ENCODE data around the gene RGMA. TPM values are rescaled to one million over a fixed set of nuclear protein-coding genes. Genes with fewer than 3 reads are reported as not detected.

The RGMA gene
- total and polyA plus RNA-seq, 10 of the 15 experiments (the other 5 are each of a cell fraction or from before 2014, with no cell fraction given): not detected

- Histone ChIP-seq H2AFZ (ENCODE audit: control insufficient read depth, low read depth, low read length) (no peak overlapping the region), H3K4me1 (ENCODE audit: control insufficient read depth, insufficient read depth, low read length) (no peaks in the 10 kb centered on the region), H3K4me3 (no peak overlapping the region), H3K9ac (ENCODE audit: control insufficient read depth, insufficient read depth, low read length) (no peak overlapping the region), H3K9me3 (replicated peaks; ENCODE audit: control insufficient read depth, insufficient read depth, low read length) (no peaks in the 10 kb centered on the region), H3K27ac (ENCODE audit: control insufficient read depth, insufficient read depth) (no peak overlapping the region), H3K4me2 (ENCODE audit: control insufficient read depth, insufficient read depth) (no peak overlapping the region), H3K36me3 (ENCODE audit: control insufficient read depth in 2 of 2, insufficient read depth in 2 of 2, low read length in 1 of 2) (peaks cover 24 to 58% of the 10 kb centered on the region in 2 experiments), H3K27me3 (replicated peaks in 1 of 2; ENCODE audit: control insufficient read depth in 2 of 2, insufficient read depth in 2 of 2, low read length in 1 of 2) (no peaks in the 10 kb centered on the region), H4K20me1 (ENCODE audit: control insufficient read depth, insufficient read depth) (no peaks in the 10 kb centered on the region), H3K79me2 (ENCODE audit: control insufficient read depth, insufficient read depth, low read length) (no peaks in the 10 kb centered on the region)
- ChIA-PET RAD21 (ENCODE audit: unreplicated experiment) (no interaction called here), SMC1A (ENCODE audit: uncharacterized antibody, unreplicated experiment) (no interaction called here), CTCF (interaction anchor here (0.7 to 2.5 kb wide), 2 partner anchors 60 to 208 kb away, joined by 3 to 14 read pairs; no protein-coding TSS in a partner anchor), POLR2A (no interaction called here)
- intact Hi-C loops (cut with micrococcal nuclease; ENCODE audit: unreplicated experiment) (loop anchor here (5.0 to 10.0 kb wide), 2 partner anchors 68 to 210 kb away; no protein-coding TSS in a partner anchor), in situ Hi-C loops (cut with MboI) (no loop called here)
- ATAC-seq (no peak; the same call in 2 of the 3 replicates), DNase-seq (ENCODE audit: low read depth, low spot score) (no peak), FAIRE-seq (no peak)
- no peak for TF ChIP-seq SREBF2 (IDR thresholded peaks at IDR 0.05; ENCODE audit: low read length)
- TF ChIP-seq CHD4 (IDR thresholded peaks at IDR 0.05): no peak
- no peak for TF ChIP-seq SREBF1 (IDR thresholded peaks at IDR 0.05; ENCODE audit: low read length)
- TF ChIP-seq ESRRA (IDR thresholded peaks at IDR 0.05; ENCODE audit: low read length): no peak
- no peak for TF ChIP-seq NFIC (IDR thresholded peaks at IDR 0.05; ENCODE audit: low read depth, low read length)
- 83% methylated on average over 4 of the region's 4 CpGs for WGBS (ENCODE audit: insufficient coverage, insufficient replicate concordance, low lambda C conversion rate, missing lambda C conversion rate)
- BruUV-seq (replicated peaks): no TSS peak
Observed at GRCh38 chr15:93005133-93005532, 83.9 kb downstream of the RGMA start.

GRCh38 chr15:93001881-93002280, 87.1 kb downstream of the RGMA start:
- H3K27me3 ChIP-seq (replicated peaks in 1 of 2; ENCODE audit: control insufficient read depth in 2 of 2, insufficient read depth in 2 of 2, low read length in 1 of 2): no peaks in the 10 kb centered on the region
- no peak overlapping the region for H2AFZ ChIP-seq (ENCODE audit: control insufficient read depth, low read depth, low read length)
- no peaks in the 10 kb centered on the region for H3K9me3 ChIP-seq (replicated peaks; ENCODE audit: control insufficient read depth, insufficient read depth, low read length)
- ChIA-PET RAD21 (ENCODE audit: unreplicated experiment) (no interaction called here), POLR2A (interaction anchor here (0.6 kb wide), 1 partner anchor 34 kb away, joined by 4 read pairs; no protein-coding TSS in a partner anchor), CTCF (interaction anchor here (0.6 to 1.4 kb wide), 3 partner anchors 32 to 204 kb away, joined by 3 to 5 read pairs (median 3); no protein-coding TSS in a partner anchor), SMC1A (ENCODE audit: uncharacterized antibody, unreplicated experiment) (interaction anchor here (0.9 to 1.3 kb wide), 2 partner anchors 203 to 205 kb away, joined by 3 read pairs; no protein-coding TSS in a partner anchor)
- DNase-seq (ENCODE audit: low read depth, low spot score) (no peak), FAIRE-seq (no peak), ATAC-seq (peak; percentile 50; the same call in 2 of the 3 replicates)
- no peak overlapping the region for H3K4me3 ChIP-seq
- no peak overlapping the region for H3K4me2 ChIP-seq (ENCODE audit: control insufficient read depth, insufficient read depth)
- H3K27ac ChIP-seq (ENCODE audit: control insufficient read depth, insufficient read depth): no peak overlapping the region
- in situ Hi-C loops (cut with MboI): no loop called here
- peaks cover 23 to 53% of the 10 kb centered on the region in 2 experiments for H3K36me3 ChIP-seq (ENCODE audit: control insufficient read depth in 2 of 2, insufficient read depth in 2 of 2, low read length in 1 of 2)
- intact Hi-C loops (cut with micrococcal nuclease; ENCODE audit: unreplicated experiment): loop anchor here (10.0 kb wide), 1 partner anchor 207 kb away; no protein-coding TSS in a partner anchor
- WGBS (ENCODE audit: insufficient coverage, insufficient replicate concordance, low lambda C conversion rate, missing lambda C conversion rate): 73% methylated on average over 2 of the region's 2 CpGs
- no peaks in the 10 kb centered on the region for H4K20me1 ChIP-seq (ENCODE audit: control insufficient read depth, insufficient read depth)
- H3K4me1 ChIP-seq (ENCODE audit: control insufficient read depth, insufficient read depth, low read length): no peaks in the 10 kb centered on the region
- TF ChIP-seq ZBTB4 (CRISPR knock-in tag; IDR thresholded peaks at IDR 0.05) (no peak), RBBP5 (conservative IDR thresholded peaks at IDR 0.05) (no peak), ZNF274 (IDR thresholded peaks at IDR 0.05; ENCODE audit: insufficient read depth, insufficient read length) (no peak), MEF2A (IDR thresholded peaks at IDR 0.05; ENCODE audit: insufficient read depth, low read depth, low read length) (no peak), PAX5 (IDR thresholded peaks at IDR 0.05; ENCODE audit: borderline replicate concordance, low read depth, low read length) (no peak)
- TF ChIP-seq, protein P1, sequence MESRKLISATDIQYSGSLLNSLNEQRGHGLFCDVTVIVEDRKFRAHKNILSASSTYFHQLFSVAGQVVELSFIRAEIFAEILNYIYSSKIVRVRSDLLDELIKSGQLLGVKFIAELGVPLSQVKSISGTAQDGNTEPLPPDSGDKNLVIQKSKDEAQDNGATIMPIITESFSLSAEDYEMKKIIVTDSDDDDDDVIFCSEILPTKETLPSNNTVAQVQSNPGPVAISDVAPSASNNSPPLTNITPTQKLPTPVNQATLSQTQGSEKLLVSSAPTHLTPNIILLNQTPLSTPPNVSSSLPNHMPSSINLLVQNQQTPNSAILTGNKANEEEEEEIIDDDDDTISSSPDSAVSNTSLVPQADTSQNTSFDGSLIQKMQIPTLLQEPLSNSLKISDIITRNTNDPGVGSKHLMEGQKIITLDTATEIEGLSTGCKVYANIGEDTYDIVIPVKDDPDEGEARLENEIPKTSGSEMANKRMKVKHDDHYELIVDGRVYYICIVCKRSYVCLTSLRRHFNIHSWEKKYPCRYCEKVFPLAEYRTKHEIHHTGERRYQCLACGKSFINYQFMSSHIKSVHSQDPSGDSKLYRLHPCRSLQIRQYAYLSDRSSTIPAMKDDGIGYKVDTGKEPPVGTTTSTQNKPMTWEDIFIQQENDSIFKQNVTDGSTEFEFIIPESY (IDR thresholded peaks at IDR 0.05): no peak
- H3K79me2 ChIP-seq (ENCODE audit: control insufficient read depth, insufficient read depth, low read length): no peaks in the 10 kb centered on the region
- H3K9ac ChIP-seq (ENCODE audit: control insufficient read depth, insufficient read depth, low read length): no peak overlapping the region
- BruUV-seq (replicated peaks): no TSS peak

Measured in GM12878 (cell line).